KOPT-K1 (cell line): ENCODE data around the gene RPTN.

Experiments
- H3K27ac ChIP-seq: fragments of 200-600 bp; sonication (generic); 2 replicates; pipeline ENCODE4 v1.5.1; 2016; ENCODE audit warnings: antibody characterized with exemption, mild to moderate bottlenecking, low read depth, low read length; ENCODE audit not compliant: poor library complexity, severe bottlenecking
- H3K36me3 ChIP-seq: fragments of 200-600 bp; sonication (generic); 2 replicates; pipeline ENCODE4 v1.5.1; 2017; ENCODE audit warnings: antibody characterized with exemption, mild to moderate bottlenecking, low read length, moderate library complexity; ENCODE audit not compliant: insufficient read depth
- H3K9me3 ChIP-seq: fragments of 200-600 bp; sonication (generic); 2 replicates; pipeline ENCODE4 v1.5.1; 2017; ENCODE audit warnings: antibody characterized with exemption, low read length, mild to moderate bottlenecking; ENCODE audit not compliant: insufficient read depth, poor library complexity, severe bottlenecking

Gene RPTN

GRCh38 chr1:152159144-152159543, at the start of gene RPTN:
RPTN (minus strand) TSS chr1:152159228; CDS start chr1:152157889, 1,339 bp downstream.
- H3K9me3 ChIP-seq: no peaks in the 10 kb centered on the region
- no peak within 1 kb of the TSS for H3K27ac ChIP-seq
- H3K36me3 ChIP-seq: no peaks in the 10 kb centered on the region

- Histone ChIP-seq H3K27ac (no peak overlapping the region), H3K9me3 (peaks cover 4% of the 10 kb centered on the region), H3K36me3 (no peaks in the 10 kb centered on the region)
Measured at GRCh38 chr1:152198982-152199381, 40.0 kb upstream of the RPTN start.

- H3K9me3 ChIP-seq: peaks cover 4% of the 10 kb centered on the region
- no peak overlapping the region for H3K27ac ChIP-seq
- H3K36me3 ChIP-seq: no peaks in the 10 kb centered on the region
Measured at GRCh38 chr1:152197361-152197941, 38.4 kb upstream of the RPTN start.

- Histone ChIP-seq H3K27ac (no peak overlapping the region), H3K9me3 (peaks cover 4% of the 10 kb centered on the region)
Measured at GRCh38 chr1:152191711-152192110, 32.7 kb upstream of the RPTN start.

GRCh38 chr1:152191260-152191659, 32.2 kb upstream of the RPTN start:
- peaks cover 4% of the 10 kb centered on the region for H3K9me3 ChIP-seq
- no peak overlapping the region for H3K27ac ChIP-seq
- no peaks in the 10 kb centered on the region for H3K36me3 ChIP-seq

More at GRCh38 chr1:152191711-152192110, 32.7 kb upstream of the RPTN start:
- H3K36me3 ChIP-seq: no peaks in the 10 kb centered on the region

- Histone ChIP-seq H3K27ac (no peak overlapping the region), H3K9me3 (peaks cover 4% of the 10 kb centered on the region), H3K36me3 (no peaks in the 10 kb centered on the region)
Measured at GRCh38 chr1:152190589-152190988, 31.6 kb upstream of the RPTN start.

- H3K27ac ChIP-seq: no peak overlapping the region
- no peaks in the 10 kb centered on the region for H3K36me3 ChIP-seq
- peaks cover 3% of the 10 kb centered on the region for H3K9me3 ChIP-seq
Measured at GRCh38 chr1:152189657-152190442, 30.8 kb upstream of the RPTN start.

- no peaks in the 10 kb centered on the region for H3K9me3 ChIP-seq
- no peak overlapping the region for H3K27ac ChIP-seq
- H3K36me3 ChIP-seq: no peaks in the 10 kb centered on the region
Measured at GRCh38 chr1:152188673-152189591, 29.9 kb upstream of the RPTN start.

GRCh38 chr1:152186556-152187285, 27.7 kb upstream of the RPTN start:
- no peaks in the 10 kb centered on the region for H3K36me3 ChIP-seq

GRCh38 chr1:152185544-152186391, 26.7 kb upstream of the RPTN start:
- Histone ChIP-seq H3K27ac (no peak overlapping the region), H3K36me3 (no peaks in the 10 kb centered on the region)

More at GRCh38 chr1:152186556-152187285, 27.7 kb upstream of the RPTN start:
- Histone ChIP-seq H3K9me3 (no peaks in the 10 kb centered on the region), H3K27ac (no peak overlapping the region)

GRCh38 chr1:152182944-152183361, 23.9 kb upstream of the RPTN start:
- H3K27ac ChIP-seq: no peak overlapping the region
- no peaks in the 10 kb centered on the region for H3K9me3 ChIP-seq
- no peaks in the 10 kb centered on the region for H3K36me3 ChIP-seq

More at GRCh38 chr1:152185544-152186391, 26.7 kb upstream of the RPTN start:
- H3K9me3 ChIP-seq: no peaks in the 10 kb centered on the region

GRCh38 chr1:152182431-152182830, 23.4 kb upstream of the RPTN start:
- Histone ChIP-seq H3K36me3 (no peaks in the 10 kb centered on the region), H3K9me3 (no peaks in the 10 kb centered on the region), H3K27ac (no peak overlapping the region)

- H3K36me3 ChIP-seq: no peaks in the 10 kb centered on the region
- no peak overlapping the region for H3K27ac ChIP-seq
- H3K9me3 ChIP-seq: no peaks in the 10 kb centered on the region
Measured at GRCh38 chr1:152179566-152179965, 20.5 kb upstream of the RPTN start.
